ENCODE data around the gene IFI30.

The IFI30 gene

GRCh38 chr19:18170714-18171255 is 2.8 kb upstream of the IFI30 start:
- peak in 4 of 51 donors; percentile 10 to 20 (median 18) for DNase-seq

- DNase-seq: no peak
These were observed 1.8 kb upstream of the IFI30 start for GRCh38 chr19:18171605-18172327.

GRCh38 chr19:18172331-18173053 is 1.1 kb upstream of the IFI30 start:
- no peak for DNase-seq

- DNase-seq: peak in 9 of 51 donors; percentile 12 to 35 (median 26)
These were observed 500 bp upstream of the IFI30 start for GRCh38 chr19:18173054-18173571.

GRCh38 chr19:18174983-18175382 is 1.4 kb downstream of the IFI30 start:
- DNase-seq: no peak

GRCh38 chr19:18176367-18177310 is 3.0 kb downstream of the IFI30 start:
- DNase-seq: no peak

- DNase-seq: no peak
These were observed 6.3 kb downstream of the IFI30 start for GRCh38 chr19:18179957-18180356.

GRCh38 chr19:18183529-18183928 is 9.9 kb downstream of the IFI30 start:
- no peak for DNase-seq

GRCh38 chr19:18185538-18185937 is 11.9 kb downstream of the IFI30 start:
- DNase-seq: no peak

- DNase-seq: no peak
These were observed 16.7 kb downstream of the IFI30 start for GRCh38 chr19:18190278-18190677.

GRCh38 chr19:18191640-18192062 is 18.0 kb downstream of the IFI30 start:
- no peak for DNase-seq

- DNase-seq: peak; percentile 90 to 100 (median 100)
These were observed 19.2 kb downstream of the IFI30 start, which contains the start of gene MPV17L2 for GRCh38 chr19:18192673-18193387. Gene MPV17L2, plus strand, starts transcription at chr19:18193218. Its CDS starts 64 bp downstream, at chr19:18193282.

- DNase-seq: peak in 4 of 51 donors; percentile 42 to 58 (median 45)
These were observed 20.0 kb downstream of the IFI30 start for GRCh38 chr19:18193388-18194180.

- DNase-seq: no peak
These were observed 20.5 kb downstream of the IFI30 start for GRCh38 chr19:18194181-18194530.

- DNase-seq: peak in 10 of 51 donors; percentile 3 to 48 (median 20)
These were observed 21.1 kb downstream of the IFI30 start for GRCh38 chr19:18194554-18195238.

GRCh38 chr19:18196511-18196845 is 22.9 kb downstream of the IFI30 start:
- no peak for DNase-seq

GRCh38 chr19:18197306-18197705 is 23.7 kb downstream of the IFI30 start:
- no peak for DNase-seq

- no peak for DNase-seq
These were observed 24.3 kb downstream of the IFI30 start for GRCh38 chr19:18197941-18198340.

GRCh38 chr19:18198374-18198773 is 24.8 kb downstream of the IFI30 start:
- DNase-seq: no peak

Measured in hypothalamus (tissue), 51 donors.